Stimulated activated naive B cell treated with anti-CD40 and anti-IgM and Interleukin-4, amounts not matched to agents 10 μg/mL and 1 μg/mL and 100 μg/mL, for 72 hours (primary cell): ENCODE results near the gene MUC22.
"Not testable (repeated sequence)": the region's sequence is repeated elsewhere in the genome, so short reads cannot be mapped to it uniquely, and the experiment has no call there.

Experiments
- ATAC-seq, 2 donors: fragments of 150-1000 bp; cut with Tn5 transposase; replicated peaks; 2 replicates each; pipeline ENCODE4 v1.10.0; 2021; ENCODE audit warnings: moderate library complexity in 1 of 2
- DNase-seq: peaks from one replicate; pipeline ENCODE4 v3.0.0; 2021
- H3K27ac Mint-ChIP-seq: one replicate; pipeline ENCODE4 v1.8.0; 2022; ENCODE audit warnings: mild to moderate bottlenecking, mixed read lengths
- H3K27me3 Mint-ChIP-seq, 2 donors: one replicate each; pipeline ENCODE4 v1.8.0; 2022; ENCODE audit warnings: mixed read lengths in 2 of 2
- H3K36me3 Mint-ChIP-seq, 2 donors: one replicate each; pipeline ENCODE4 v1.8.0; 2022; ENCODE audit warnings: mixed read lengths in 2 of 2, mild to moderate bottlenecking in 1 of 2
- H3K4me1 Mint-ChIP-seq, 2 donors: one replicate each; pipeline ENCODE4 v1.8.0; 2022; ENCODE audit warnings: mixed read lengths in 2 of 2, mild to moderate bottlenecking in 1 of 2
- H3K4me3 Mint-ChIP-seq, 2 donors: one replicate each; pipeline ENCODE4 v1.8.0; 2022; ENCODE audit warnings: mild to moderate bottlenecking in 2 of 2, mixed read lengths in 2 of 2, moderate library complexity in 1 of 2
- H3K9me3 Mint-ChIP-seq, 2 donors: one replicate each; pipeline ENCODE4 v1.8.0; 2022; ENCODE audit warnings: mixed read lengths in 2 of 2, mild to moderate bottlenecking in 1 of 2

The MUC22 gene

DNA sequence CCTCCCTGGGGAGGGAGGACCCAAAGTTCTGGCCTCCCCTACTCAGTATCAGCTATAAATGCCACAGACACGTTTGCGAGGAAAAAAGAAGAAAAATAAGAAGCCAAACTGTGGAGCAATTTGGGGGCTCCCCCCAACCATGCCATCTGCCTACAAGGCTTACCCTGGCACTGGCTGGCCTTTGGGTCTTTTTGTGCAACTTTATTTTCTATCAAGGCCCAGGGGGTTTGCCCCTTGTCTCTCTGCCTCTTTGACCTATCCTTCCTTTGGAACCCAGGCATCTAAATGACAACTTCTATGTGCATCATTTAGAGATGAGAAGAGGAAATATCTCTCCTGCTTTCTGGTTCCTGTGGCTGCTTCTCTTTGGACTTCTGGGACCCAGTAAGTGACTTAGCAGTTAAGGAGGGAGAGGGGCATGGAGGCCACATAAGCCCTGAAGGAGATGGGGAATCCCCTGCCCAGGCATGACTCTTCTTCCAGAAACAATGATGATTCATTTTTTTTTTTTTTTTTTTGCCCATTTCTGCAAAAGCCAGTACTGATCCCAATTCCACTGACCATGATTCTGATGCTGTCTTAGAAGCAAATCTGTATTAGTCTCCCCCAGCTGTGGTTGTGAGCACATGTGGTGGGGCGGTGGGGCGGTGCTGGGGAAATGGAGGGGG, at the start of gene MUC22:
Gene MUC22, plus strand, starts transcription at position 82 of the 668 bp plus-strand sequence. Its CDS starts 233 bp downstream, at position 315.
- ATAC-seq (peak; percentile 57 to 67), DNase-seq (no peak)
- Mint-ChIP-seq H3K36me3 (peaks cover 0 to 4% of the 10 kb centered on the region in 2 donors), H3K4me3 (no peak within 1 kb of the TSS), H3K27me3 (peaks cover 58 to 72% of the 10 kb centered on the region in 2 donors), H3K9me3 (peaks cover 1 to 2% of the 10 kb centered on the region in 2 donors), H3K27ac (no peak within 1 kb of the TSS), H3K4me1 (peaks cover 5 to 10% of the 10 kb centered on the region in 2 donors)

DNA sequence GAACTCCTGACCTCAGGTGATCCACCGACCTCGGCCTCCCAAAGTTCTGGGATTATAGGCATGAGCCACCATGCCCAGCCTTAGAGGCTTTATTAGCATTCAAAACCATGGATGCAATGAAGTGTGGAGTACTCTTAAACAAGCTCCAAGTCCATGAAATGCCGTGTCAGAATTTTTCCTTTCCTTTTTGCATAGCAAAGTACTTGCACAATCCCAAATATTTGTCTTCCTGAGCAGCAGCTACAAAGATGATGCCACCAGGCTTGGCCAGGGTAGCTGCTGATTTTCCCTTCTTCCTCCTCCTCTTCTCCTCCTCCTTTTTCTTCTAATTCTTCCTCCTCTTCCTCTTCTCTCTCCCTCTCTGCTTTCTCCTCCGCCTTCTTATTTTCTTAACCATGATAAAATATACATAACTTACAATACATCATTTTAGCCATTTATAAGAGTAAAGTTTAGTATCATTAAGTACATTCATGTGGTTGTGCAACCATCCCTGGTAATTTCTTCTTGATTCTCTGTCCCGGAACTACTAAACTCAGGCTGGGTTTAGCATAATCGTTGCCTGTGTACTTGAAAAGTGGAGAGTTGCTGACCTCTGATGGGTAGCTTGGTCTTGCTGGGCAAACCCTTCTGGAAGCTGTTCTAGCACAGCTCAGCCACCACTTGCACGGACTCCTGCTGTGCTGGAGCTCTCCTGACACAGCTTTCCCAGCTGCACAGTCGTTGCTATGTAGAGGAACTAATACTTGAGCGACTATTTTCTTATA, 49.2 kb upstream of the MUC22 start:
- Mint-ChIP-seq H3K27me3 (peaks cover 37 to 47% of the 10 kb centered on the region in 2 donors), H3K36me3 (no peaks in the 10 kb centered on the region), H3K4me3 (no peak overlapping the region), H3K4me1 (peaks cover 0 to 3% of the 10 kb centered on the region in 2 donors), H3K27ac (no peak overlapping the region), H3K9me3 (no peaks in the 10 kb centered on the region)
- DNase-seq (no peak), ATAC-seq (no peak)

DNA sequence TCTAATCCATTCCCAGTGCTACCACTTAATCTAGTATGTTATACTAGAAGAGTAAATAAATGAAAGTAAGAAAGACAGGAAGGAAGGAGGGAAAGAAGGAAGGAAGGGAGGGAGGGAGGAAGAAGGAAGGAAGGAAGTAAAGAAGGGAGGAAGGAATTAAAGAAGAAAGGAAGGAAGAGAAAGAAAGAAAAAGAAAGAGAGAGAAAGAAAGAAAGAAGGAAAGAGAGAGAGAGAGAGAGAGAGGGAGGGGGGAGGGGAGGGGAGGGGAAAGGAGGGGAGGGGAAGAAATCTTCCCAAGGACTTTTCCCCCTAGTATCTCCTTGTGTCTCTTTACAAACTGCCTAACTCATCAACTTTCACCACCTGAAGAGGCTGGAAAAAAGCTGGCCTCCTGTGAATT, 47.6 kb upstream of the MUC22 start:
- ATAC-seq (no peak), DNase-seq (no peak)
- Mint-ChIP-seq H3K36me3 (no peaks in the 10 kb centered on the region), H3K4me1 (no peaks in the 10 kb centered on the region), H3K9me3 (no peaks in the 10 kb centered on the region), H3K27ac (no peak overlapping the region), H3K27me3 (peaks cover 40 to 48% of the 10 kb centered on the region in 2 donors), H3K4me3 (no peak overlapping the region)

DNA sequence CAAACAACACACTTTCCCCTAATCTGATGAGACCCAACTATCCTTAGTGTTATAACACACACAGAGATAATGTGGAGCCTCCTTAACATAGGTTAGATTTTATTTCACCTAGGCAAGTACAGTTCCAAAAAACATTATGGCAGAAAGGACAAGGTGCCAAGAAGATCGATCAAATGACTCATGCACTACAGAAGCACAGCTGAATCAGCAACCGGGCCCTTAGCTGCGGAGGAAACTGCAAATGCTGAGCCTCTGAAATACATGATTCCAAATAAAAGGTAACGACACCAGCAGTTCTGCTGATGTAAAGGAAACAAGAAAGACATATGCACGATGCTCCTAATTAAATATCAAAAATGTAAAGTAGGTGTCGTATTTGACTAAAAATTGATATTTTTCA, 46.6 kb upstream of the MUC22 start:
- H3K4me3 Mint-ChIP-seq = no peak overlapping the region
- no peaks in the 10 kb centered on the region for H3K36me3 Mint-ChIP-seq
- no peaks in the 10 kb centered on the region for H3K4me1 Mint-ChIP-seq
- no peaks in the 10 kb centered on the region for H3K9me3 Mint-ChIP-seq
- ATAC-seq (no peak), DNase-seq (no peak)
- H3K27me3 Mint-ChIP-seq = peaks cover 34 to 40% of the 10 kb centered on the region in 2 donors
- no peak overlapping the region for H3K27ac Mint-ChIP-seq

DNA sequence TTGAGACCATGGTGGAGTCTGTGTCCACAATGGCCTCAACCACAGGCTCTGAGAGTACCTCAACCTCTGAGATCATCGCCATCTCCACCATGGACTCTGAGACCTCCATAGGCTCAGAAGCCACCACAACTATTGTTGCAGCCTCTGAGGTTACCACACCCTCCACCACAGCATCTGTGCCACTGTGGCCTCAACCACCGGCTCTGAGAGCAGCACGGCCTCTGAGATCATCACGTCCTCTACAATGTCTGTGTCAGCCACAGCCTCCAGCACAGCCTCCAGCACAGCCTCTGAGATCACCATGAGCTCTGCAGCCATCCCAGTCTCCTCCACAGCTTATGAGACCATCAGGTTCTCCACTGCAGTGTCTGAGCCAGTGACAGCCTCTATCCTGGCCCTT, 46.2 kb upstream of the MUC22 start:
- no peak overlapping the region for H3K27ac Mint-ChIP-seq
- H3K27me3 Mint-ChIP-seq = peaks cover 32 to 38% of the 10 kb centered on the region in 2 donors
- no peaks in the 10 kb centered on the region for H3K9me3 Mint-ChIP-seq
- H3K4me1 Mint-ChIP-seq = peaks cover 1 to 2% of the 10 kb centered on the region in 2 donors
- no peaks in the 10 kb centered on the region for H3K36me3 Mint-ChIP-seq
- DNase-seq (no peak), ATAC-seq (no peak)
- H3K4me3 Mint-ChIP-seq = no peak overlapping the region

DNA sequence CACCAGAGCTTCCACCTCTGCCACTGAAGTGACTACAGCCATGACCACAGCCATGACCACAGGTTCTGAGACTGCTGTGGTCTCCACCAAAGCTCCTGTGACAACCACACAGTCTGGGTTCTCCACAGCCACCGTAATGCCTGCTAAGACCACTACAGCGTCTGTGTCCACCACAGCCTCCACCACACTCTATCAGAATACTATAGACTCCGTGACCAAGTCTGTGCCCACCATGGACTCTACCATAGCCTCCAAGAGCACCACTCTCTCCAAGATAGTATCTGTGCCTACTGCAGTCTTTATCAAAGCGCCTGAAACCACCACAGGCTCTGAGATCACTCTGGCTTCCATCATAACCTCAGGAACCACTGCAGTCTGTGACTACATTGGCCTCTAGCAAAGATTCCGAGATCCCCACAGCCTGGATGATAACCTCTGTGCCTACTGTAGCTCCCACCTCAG, 45.1 kb upstream of the MUC22 start:
- Mint-ChIP-seq H3K4me1 (peaks cover 6 to 8% of the 10 kb centered on the region in 2 donors), H3K36me3 (no peaks in the 10 kb centered on the region), H3K4me3 (no peak overlapping the region), H3K27me3 (peaks cover 24 to 36% of the 10 kb centered on the region in 2 donors), H3K27ac (no peak overlapping the region), H3K9me3 (peaks cover 2 to 3% of the 10 kb centered on the region in 2 donors)
- peak in 1 of 2 donors; percentile 23 for ATAC-seq
- DNase-seq = no peak

DNA sequence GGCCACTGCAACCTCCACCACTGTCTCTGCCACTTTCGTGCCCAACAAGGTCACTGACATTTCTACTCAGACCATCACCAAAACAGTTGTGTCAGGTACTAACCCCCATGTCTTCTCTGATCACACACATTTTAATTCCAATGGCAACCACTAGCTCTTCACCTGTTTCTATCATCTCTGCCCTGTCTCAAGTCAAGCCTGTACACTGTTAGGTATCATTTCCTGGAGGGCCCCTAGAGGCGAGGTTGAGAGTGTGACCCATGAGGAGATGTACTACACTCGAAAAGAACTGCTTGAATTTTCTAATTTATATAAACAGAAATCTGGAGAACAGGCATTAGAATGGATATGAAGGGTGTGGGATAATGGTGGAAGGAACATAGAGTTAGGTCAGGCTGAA, 44.1 kb upstream of the MUC22 start:
- Mint-ChIP-seq H3K27ac (no peak overlapping the region), H3K9me3 (peaks cover 2 to 3% of the 10 kb centered on the region in 2 donors), H3K36me3 (no peaks in the 10 kb centered on the region), H3K4me3 (no peak overlapping the region), H3K27me3 (peaks cover 24 to 33% of the 10 kb centered on the region in 2 donors), H3K4me1 (peaks cover 6 to 8% of the 10 kb centered on the region in 2 donors)
- DNase-seq (no peak), ATAC-seq (no peak)

DNA sequence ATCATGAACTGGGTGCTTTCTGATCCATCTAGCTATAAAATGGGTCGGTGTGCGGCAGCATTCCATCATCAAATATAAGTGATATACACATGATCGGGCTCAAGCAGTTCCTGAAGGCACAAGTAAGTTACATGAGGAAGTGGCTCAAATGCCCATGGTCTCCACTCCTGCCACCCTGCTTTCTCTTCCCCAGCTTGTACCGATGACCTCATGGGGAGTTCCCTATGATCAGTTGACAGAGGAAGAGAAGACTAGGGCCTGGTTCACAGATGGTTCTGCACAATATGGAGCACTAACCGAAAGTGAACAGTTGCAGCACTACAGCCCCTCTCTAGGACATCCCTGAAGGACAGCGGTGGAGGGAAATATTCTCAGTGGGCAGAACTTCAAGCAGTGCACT, 41.1 kb upstream of the MUC22 start:
- H3K36me3 Mint-ChIP-seq, H3K4me3 Mint-ChIP-seq: not testable (repeated sequence)

DNA sequence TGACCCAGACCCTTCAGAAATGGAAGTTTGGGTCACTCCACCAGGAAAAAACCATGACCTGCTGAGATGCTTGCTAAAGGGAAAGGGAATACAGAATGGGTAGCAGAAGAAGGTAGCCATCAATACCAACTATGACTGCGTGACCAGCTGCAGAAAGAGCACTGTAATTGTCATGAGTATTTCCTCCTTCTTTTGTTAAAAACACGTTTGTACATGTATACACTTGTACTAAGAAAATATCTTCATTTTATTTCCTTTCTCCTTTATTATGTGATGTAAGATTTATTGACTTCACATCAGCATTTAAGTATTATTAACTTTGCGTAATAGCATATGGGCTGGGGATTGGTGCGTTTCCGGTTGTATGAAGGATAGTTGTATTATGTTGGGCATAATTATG, 39.3 kb upstream of the MUC22 start:
- no peak for DNase-seq
- ATAC-seq = no peak
- H3K4me1 Mint-ChIP-seq = peaks cover 6 to 8% of the 10 kb centered on the region in 2 donors
- no peak overlapping the region for H3K27ac Mint-ChIP-seq
- H3K27me3 Mint-ChIP-seq = peaks cover 21 to 25% of the 10 kb centered on the region in 2 donors
- H3K4me3 Mint-ChIP-seq = no peak overlapping the region
- H3K36me3 Mint-ChIP-seq = no peaks in the 10 kb centered on the region
- peaks cover 2 to 3% of the 10 kb centered on the region in 2 donors for H3K9me3 Mint-ChIP-seq

More for the DNA sequence above, 41.1 kb upstream of the MUC22 start:
- peak; percentile 57 to 60 for ATAC-seq
- not testable (repeated sequence) for H3K9me3 Mint-ChIP-seq, H3K4me1 Mint-ChIP-seq
- Mint-ChIP-seq H3K27ac (peak overlapping the region; percentile 60), H3K27me3 (peaks cover 36 to 42% of the 10 kb centered on the region in 2 donors)
- peak; percentile 17 for DNase-seq

DNA sequence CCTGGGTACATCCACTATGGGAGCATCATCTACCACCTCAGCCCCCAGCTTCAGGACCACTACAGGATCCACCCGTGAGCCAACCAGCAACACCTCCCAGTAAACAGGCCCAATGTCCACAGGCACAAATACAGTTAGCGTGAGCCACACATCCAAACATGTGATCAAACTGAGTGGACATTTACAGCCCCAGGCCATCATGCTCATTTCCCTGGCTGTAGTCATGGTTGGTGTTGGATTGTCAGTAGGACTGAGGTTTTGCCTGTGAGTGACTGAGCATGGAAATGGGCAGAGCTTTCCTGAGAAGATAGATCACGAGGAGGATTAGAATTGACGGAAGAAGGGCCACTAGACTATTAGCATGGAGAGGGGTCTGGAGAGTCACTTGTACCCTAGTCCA, 37.5 kb upstream of the MUC22 start:
- Mint-ChIP-seq H3K4me1 (peaks cover 6 to 8% of the 10 kb centered on the region in 2 donors), H3K4me3 (no peak overlapping the region), H3K27me3 (peaks cover 18 to 22% of the 10 kb centered on the region in 2 donors), H3K27ac (no peak overlapping the region), H3K9me3 (peaks cover 2 to 3% of the 10 kb centered on the region in 2 donors), H3K36me3 (no peaks in the 10 kb centered on the region)
- no peak for ATAC-seq
- no peak for DNase-seq

DNA sequence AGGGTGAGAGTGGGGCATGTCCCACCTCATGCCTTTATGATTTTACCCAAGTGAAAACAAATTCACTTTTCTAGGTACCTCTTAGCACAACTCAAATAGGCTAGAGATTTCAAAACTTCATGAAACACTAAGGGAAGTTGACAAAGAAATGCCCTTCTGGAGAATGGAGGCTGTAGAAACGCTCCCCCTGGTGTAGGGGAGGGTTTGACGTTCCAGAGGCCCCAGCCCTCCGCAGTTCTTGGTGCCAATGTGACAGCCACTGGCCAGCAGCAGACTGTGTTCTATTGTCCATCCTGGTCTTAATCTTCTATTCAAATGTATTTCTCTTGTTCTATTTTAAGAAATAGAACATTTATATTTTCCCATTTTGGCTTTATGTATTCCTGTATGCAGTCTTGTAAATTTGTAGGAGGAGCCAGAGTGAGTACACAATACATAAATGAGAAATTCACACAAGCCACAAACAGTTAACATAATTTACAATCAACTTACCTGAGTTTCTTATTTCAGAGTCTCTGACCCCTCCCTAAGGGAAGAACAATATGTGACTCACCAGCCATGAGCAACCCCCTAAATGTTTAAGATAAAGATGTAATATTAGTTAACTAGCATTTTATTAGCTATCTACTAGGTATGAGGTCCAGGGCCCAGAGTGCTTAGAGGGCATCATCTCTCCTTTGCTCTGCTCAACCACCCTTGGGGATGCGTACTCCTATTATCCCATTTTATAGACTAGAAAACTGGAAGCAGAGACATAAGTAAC, 35.6 kb upstream of the MUC22 start:
- H3K4me1 Mint-ChIP-seq = no peaks in the 10 kb centered on the region
- H3K27me3 Mint-ChIP-seq = peaks cover 23 to 27% of the 10 kb centered on the region in 2 donors
- no peaks in the 10 kb centered on the region for H3K36me3 Mint-ChIP-seq
- no peaks in the 10 kb centered on the region for H3K9me3 Mint-ChIP-seq
- no peak overlapping the region for H3K27ac Mint-ChIP-seq
- ATAC-seq = no peak
- no peak overlapping the region for H3K4me3 Mint-ChIP-seq
- no peak for DNase-seq

DNA sequence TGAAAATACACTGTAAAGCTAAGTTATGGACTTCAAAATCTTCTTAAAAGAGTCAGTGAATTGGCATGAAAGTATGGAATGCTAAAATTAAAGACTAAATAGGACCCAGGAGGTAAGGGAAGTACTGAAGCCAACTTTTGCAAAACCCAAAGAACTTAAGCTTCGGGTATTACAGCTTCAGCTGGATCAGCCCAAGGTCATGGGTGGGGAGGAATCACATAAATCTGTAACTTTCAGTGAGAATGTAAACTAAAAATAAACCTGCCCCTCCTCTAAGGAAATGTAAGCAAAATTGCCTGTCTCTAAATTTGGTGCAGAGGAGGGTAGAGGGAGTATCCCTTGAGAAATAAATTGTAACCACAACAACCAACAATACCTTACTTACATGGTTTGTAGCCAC, 31.1 kb upstream of the MUC22 start:
- H3K4me1 Mint-ChIP-seq = no peaks in the 10 kb centered on the region
- DNase-seq (no peak), ATAC-seq (no peak)
- H3K27me3 Mint-ChIP-seq = peaks cover 33 to 38% of the 10 kb centered on the region in 2 donors
- no peaks in the 10 kb centered on the region for H3K36me3 Mint-ChIP-seq
- H3K4me3 Mint-ChIP-seq = no peak overlapping the region
- H3K9me3 Mint-ChIP-seq = no peaks in the 10 kb centered on the region
- no peak overlapping the region for H3K27ac Mint-ChIP-seq

DNA sequence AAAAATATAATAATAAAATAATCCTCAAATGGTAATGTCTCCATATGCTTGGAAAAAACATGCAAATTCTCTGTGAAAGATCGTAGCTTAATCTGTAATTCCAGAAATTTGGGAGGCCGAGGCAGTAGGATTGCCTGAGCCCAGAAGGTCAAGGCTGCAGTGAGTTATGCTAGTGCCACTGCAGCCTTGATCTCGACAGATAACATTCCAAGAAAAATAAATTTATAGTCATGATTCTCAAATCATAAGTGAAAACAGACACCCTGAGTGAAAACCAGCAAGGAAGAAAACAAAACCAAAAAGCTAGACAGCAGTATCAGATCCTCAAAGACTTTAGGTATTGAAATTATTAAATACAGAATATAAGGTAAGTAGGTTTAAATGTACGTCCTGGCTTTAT, 30.6 kb upstream of the MUC22 start:
- peaks cover 33 to 40% of the 10 kb centered on the region in 2 donors for H3K27me3 Mint-ChIP-seq
- DNase-seq (no peak), ATAC-seq (no peak)
- no peaks in the 10 kb centered on the region for H3K36me3 Mint-ChIP-seq
- no peak overlapping the region for H3K27ac Mint-ChIP-seq
- no peaks in the 10 kb centered on the region for H3K4me1 Mint-ChIP-seq
- H3K9me3 Mint-ChIP-seq = no peaks in the 10 kb centered on the region
- no peak overlapping the region for H3K4me3 Mint-ChIP-seq
